ENCODE measurements around the gene METTL3.

Gene METTL3

DNA sequence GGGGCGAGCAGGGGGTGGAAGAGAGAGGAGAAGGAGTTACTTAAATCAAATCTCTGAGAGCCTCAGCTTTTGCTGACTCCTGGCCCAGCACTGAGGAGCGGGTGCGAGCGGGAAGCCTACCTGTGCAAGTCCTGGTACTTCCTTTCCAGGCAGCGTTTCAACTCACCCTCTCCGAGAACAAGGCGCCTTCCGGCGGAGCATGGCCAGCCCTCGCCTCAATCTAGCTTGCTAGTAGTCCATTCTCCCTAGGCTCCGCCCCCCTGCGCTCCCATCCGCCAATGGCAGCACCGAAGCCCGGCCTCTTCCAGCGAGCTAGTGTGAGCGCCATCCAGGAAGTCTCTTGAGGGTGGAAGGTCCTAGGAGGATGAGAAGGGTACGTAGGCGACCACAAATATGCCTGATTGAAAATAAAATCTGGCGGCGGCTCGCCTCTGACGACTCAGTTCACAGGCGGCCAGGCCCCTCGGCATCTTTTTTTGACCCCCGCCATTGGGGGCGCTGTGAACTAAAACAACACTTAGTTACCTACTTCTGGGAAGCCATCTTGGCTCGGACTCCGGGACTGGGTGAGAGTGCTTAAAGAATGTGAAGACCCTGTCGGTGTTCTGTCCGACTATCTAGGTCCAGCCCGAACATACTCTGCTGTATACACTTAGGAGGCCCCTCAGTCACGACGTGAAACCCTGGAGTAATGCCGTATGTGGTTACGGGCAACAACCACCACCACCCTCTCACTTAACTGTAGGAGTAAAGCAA lies 55.0 kb downstream of the METTL3 start, which contains the start of gene CHD8:
Gene CHD8 (minus strand): TSS at position 212 of the 756 bp plus-strand sequence. CDS start 24,480 bp downstream, outside the sequence.
- Histone ChIP-seq H3K9ac (ENCODE audit: low read length) (peak within 1 kb of the TSS; percentile 96), H3K27ac (ENCODE audit: low read depth, low read length) (peak within 1 kb of the TSS; percentile 79), H3F3A (ENCODE audit: insufficient read depth) (no peaks in the 10 kb centered on the region), H2AFZ (ENCODE audit: low read depth, low read length, severe bottlenecking) (peak within 1 kb of the TSS; percentile 89), H3K9me3 (ENCODE audit: insufficient read depth, low read length) (no peaks in the 10 kb centered on the region), H3K36me3 (ENCODE audit: low read length) (0 out of 2 replicates have a peak, but pooled peaks cover 13% of the 10 kb centered on the region), H3K4me2 (ENCODE audit: low read depth, low read length, poor library complexity, severe bottlenecking) (peak within 1 kb of the TSS; percentile 83), H3K79me2 (ENCODE audit: insufficient read depth, low read length) (peaks cover 48% of the 10 kb centered on the region), H4K20me1 (ENCODE audit: low read depth, low read length) (no peaks in the 10 kb centered on the region), H3K4me3 (ENCODE audit: insufficient read depth, low read length, poor library complexity, severe bottlenecking) (peak within 1 kb of the TSS; percentile 99), H3K27me3 (ENCODE audit: low read length) (no peaks in the 10 kb centered on the region), H3K9me2 (replicated peaks; ENCODE audit: insufficient read depth, low read length) (no peaks in the 10 kb centered on the region)
- TF ChIP-seq CTCF (IDR thresholded peaks at IDR 0.05; ENCODE audit: insufficient read depth, low read length, poor library complexity, severe bottlenecking) (peak; percentile 64), EZH2phosphoT487 (conservative IDR thresholded peaks at IDR 0.05; ENCODE audit: low read length) (no peak)

- no peaks in the 10 kb centered on the region for H3K9me2 ChIP-seq (replicated peaks; ENCODE audit: insufficient read depth, low read length)
- peak overlapping the region; percentile 96 for H3K9ac ChIP-seq (ENCODE audit: low read length)
- peak overlapping the region; percentile 99 for H3K4me3 ChIP-seq (ENCODE audit: insufficient read depth, low read length, poor library complexity, severe bottlenecking)
- H3K4me2 ChIP-seq (ENCODE audit: low read depth, low read length, poor library complexity, severe bottlenecking): peak overlapping the region; percentile 71
- TF ChIP-seq CTCF (IDR thresholded peaks at IDR 0.05; ENCODE audit: insufficient read depth, low read length, poor library complexity, severe bottlenecking) (no peak), EZH2phosphoT487 (conservative IDR thresholded peaks at IDR 0.05; ENCODE audit: low read length) (no peak)
- H3K9me3 ChIP-seq (ENCODE audit: insufficient read depth, low read length): no peaks in the 10 kb centered on the region
- H3F3A ChIP-seq (ENCODE audit: insufficient read depth): no peaks in the 10 kb centered on the region
- H3K79me2 ChIP-seq (ENCODE audit: insufficient read depth, low read length): peaks cover 52% of the 10 kb centered on the region
- H2AFZ ChIP-seq (ENCODE audit: low read depth, low read length, severe bottlenecking): peak overlapping the region; percentile 63
- H3K27ac ChIP-seq (ENCODE audit: low read depth, low read length): peak overlapping the region; percentile 78
- H3K27me3 ChIP-seq (ENCODE audit: low read length): no peaks in the 10 kb centered on the region
- 0 out of 2 replicates have a peak, but pooled peaks cover 10% of the 10 kb centered on the region for H3K36me3 ChIP-seq (ENCODE audit: low read length)
- H4K20me1 ChIP-seq (ENCODE audit: low read depth, low read length): peaks cover 2% of the 10 kb centered on the region; the same call in 1 of the 2 replicates
These were observed 55.6 kb downstream of the METTL3 start for GRCh38 chr14:21455592-21455911.

DNA sequence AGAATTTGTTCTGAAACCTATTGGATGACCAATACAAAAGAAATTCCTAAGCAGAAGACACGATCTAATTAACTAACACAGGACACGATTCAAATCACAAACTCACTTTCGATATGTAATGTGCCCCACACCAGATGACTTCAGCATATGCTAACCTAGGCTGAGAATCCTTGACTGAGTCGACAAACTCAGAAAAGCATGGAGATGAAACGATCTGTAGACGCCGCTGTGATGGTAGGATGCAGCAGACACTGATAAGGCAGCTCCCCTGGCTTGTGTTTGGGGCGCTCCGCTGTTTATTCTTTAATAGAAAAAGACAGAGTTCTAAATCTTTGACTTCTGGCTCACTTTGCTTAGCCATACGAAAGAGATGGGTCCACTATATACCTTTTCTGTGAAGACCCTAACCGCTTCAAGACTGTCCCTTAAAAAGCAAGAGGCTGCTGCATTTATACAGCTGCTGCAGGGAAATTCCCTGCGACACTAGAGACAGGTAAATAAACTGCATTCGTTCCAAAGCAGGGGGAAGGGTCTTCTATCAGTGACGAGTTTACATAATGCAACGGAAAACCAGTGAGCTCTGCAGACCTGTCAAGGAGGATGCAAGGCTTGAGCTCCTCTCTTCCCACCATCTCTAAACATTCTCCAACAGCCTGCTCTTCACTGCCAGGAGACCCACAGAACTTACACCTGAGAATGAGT lies 56.1 kb downstream of the METTL3 start:
- no peaks in the 10 kb centered on the region for H3K9me2 ChIP-seq (replicated peaks; ENCODE audit: insufficient read depth, low read length)
- H3K27ac ChIP-seq (ENCODE audit: low read depth, low read length): peak overlapping the region; percentile 78
- no peaks in the 10 kb centered on the region for H3K9me3 ChIP-seq (ENCODE audit: insufficient read depth, low read length)
- H3K4me3 ChIP-seq (ENCODE audit: insufficient read depth, low read length, poor library complexity, severe bottlenecking): peak overlapping the region; percentile 99
- H3K36me3 ChIP-seq (ENCODE audit: low read length): 0 out of 2 replicates have a peak, but pooled peaks cover 13% of the 10 kb centered on the region
- peaks cover 7% of the 10 kb centered on the region; the same call in 1 of the 2 replicates for H4K20me1 ChIP-seq (ENCODE audit: low read depth, low read length)
- peaks cover 58% of the 10 kb centered on the region for H3K79me2 ChIP-seq (ENCODE audit: insufficient read depth, low read length)
- H3K9ac ChIP-seq (ENCODE audit: low read length): peak overlapping the region; percentile 96
- no peaks in the 10 kb centered on the region for H3K27me3 ChIP-seq (ENCODE audit: low read length)
- H3F3A ChIP-seq (ENCODE audit: insufficient read depth): no peaks in the 10 kb centered on the region
- H3K4me2 ChIP-seq (ENCODE audit: low read depth, low read length, poor library complexity, severe bottlenecking): peak overlapping the region; percentile 71
- TF ChIP-seq EZH2phosphoT487 (conservative IDR thresholded peaks at IDR 0.05; ENCODE audit: low read length): no peak
- TF ChIP-seq CTCF (IDR thresholded peaks at IDR 0.05; ENCODE audit: insufficient read depth, low read length, poor library complexity, severe bottlenecking): no peak
- no peak overlapping the region for H2AFZ ChIP-seq (ENCODE audit: low read depth, low read length, severe bottlenecking)
